NCI-H774 (cell line): Measurements from ENCODE around the gene ZNF525.
A peak's percentile ranks its signal among the peaks of the same experiment; 100 is the strongest.
"Not testable (repeated sequence)": the region's sequence is repeated elsewhere in the genome, so short reads cannot be mapped to it uniquely, and the experiment has no call there.

Source experiments
- DNase-seq: peaks from one replicate; lab custom pipeline; 2025; lab: John Stamatoyannopoulos, UW

ZNF525 gene

GRCh38 chr19:53395840-53396524, 30.5 kb downstream of the ZNF525 start:
- not testable (repeated sequence) for DNase-seq

- DNase-seq = no peak
These were observed 31.0 kb downstream of the ZNF525 start for GRCh38 chr19:53396525-53396868.

- DNase-seq = not testable (repeated sequence)
These were observed 32.4 kb downstream of the ZNF525 start for GRCh38 chr19:53397918-53398317.

- DNase-seq = no peak
These were observed 44.1 kb downstream of the ZNF525 start for GRCh38 chr19:53409505-53410204.

- DNase-seq = not testable (repeated sequence)
These were observed 55.2 kb downstream of the ZNF525 start for GRCh38 chr19:53420520-53421315.

GRCh38 chr19:53422551-53422950, 57.0 kb downstream of the ZNF525 start:
- no peak for DNase-seq

GRCh38 chr19:53423074-53423473, 57.6 kb downstream of the ZNF525 start:
- DNase-seq = peak; percentile 18

- DNase-seq = not testable (repeated sequence)
These were observed 58.2 kb downstream of the ZNF525 start for GRCh38 chr19:53423680-53424079.

- DNase-seq = peak; percentile 14
These were observed 59.6 kb downstream of the ZNF525 start for GRCh38 chr19:53424968-53425597.

GRCh38 chr19:53431399-53432087, 66.0 kb downstream of the ZNF525 start, which contains the start of gene ZNF761:
ZNF761 (plus strand) TSS chr19:53431984; CDS start chr19:53447269, 15,285 bp downstream.
- DNase-seq = peak; percentile 93

GRCh38 chr19:53432088-53432661, 66.7 kb downstream of the ZNF525 start:
- DNase-seq = no peak
